PC-3 (cell line): Measurements from ENCODE around the gene DCLRE1C. TPM values are rescaled to one million over a fixed set of nuclear protein-coding genes. Genes with fewer than 3 reads are reported as not detected.
"Not testable (repeated sequence)": the region's sequence is repeated elsewhere in the genome, so short reads cannot be mapped to it uniquely, and the experiment has no call there.

ENCODE experiments used
- ATAC-seq: fragments of 200-7000 bp; cut with Tn5 transposase; 2 replicates; pipeline ENCODE4 v1.9.1; 2020; ENCODE audit warnings: mild to moderate bottlenecking, moderate library complexity
- BruUV-seq: library from RNA; stranded (reverse); fragments of 400-500 nt; replicated peaks from 2 replicates; lab custom pipeline; 2021; lab: Mats Ljungman, UMichigan
- CTCF ChIA-PET: fragments of 300-600 bp; sonication (Branson Sonifier 250); formaldehyde crosslinking; loops from one replicate; lab custom pipeline; 2022; ENCODE audit warnings: antibody characterized with exemption; lab: Charles Lee
- POLR2A ChIA-PET: fragments of 300-600 bp; sonication (Branson Sonifier 250); formaldehyde crosslinking; loops from one replicate; lab custom pipeline; 2022; ENCODE audit warnings: antibody characterized with exemption; ENCODE audit not compliant: unreplicated experiment; lab: Charles Lee
- DNase-seq: peaks from one replicate; pipeline ENCODE4 v3.0.0-alpha.2; 2015
- H2AFZ ChIP-seq: fragments of 300-600 bp; sonication (generic); 2 replicates; pipeline ENCODE4 v1.6.0; 2016; ENCODE audit warnings: antibody characterized with exemption, low read length
- H3F3A ChIP-seq: fragments of 300-600 bp; sonication (generic); one replicate; pipeline ENCODE4 v1.6.0; 2017; ENCODE audit warnings: antibody characterized with exemption, low read length, control low read depth, mild to moderate bottlenecking; ENCODE audit not compliant: unreplicated experiment
- H3K27ac ChIP-seq: fragments of 300-600 bp; sonication (generic); 2 replicates; pipeline ENCODE4 v1.5.1; 2016; ENCODE audit warnings: mild to moderate bottlenecking, low read length
- H3K27me3 ChIP-seq: fragments of 300-600 bp; sonication (generic); 2 replicates; pipeline ENCODE4 v1.6.1; 2016; ENCODE audit warnings: low read length, mixed read lengths
- H3K36me3 ChIP-seq: fragments of 300-600 bp; sonication (generic); 2 replicates; pipeline ENCODE4 v1.6.1; 2016; ENCODE audit warnings: low read depth, mixed run types, low read length, mixed read lengths
- H3K4me1 ChIP-seq: fragments of 300-600 bp; sonication (generic); 2 replicates; pipeline ENCODE4 v1.5.1; 2016; ENCODE audit warnings: low read length; ENCODE audit not compliant: insufficient read depth
- H3K4me2 ChIP-seq: fragments of 300-600 bp; sonication (generic); 2 replicates; pipeline ENCODE4 v1.6.0; 2016; ENCODE audit warnings: low read length
- H3K4me3 ChIP-seq: fragments of 300-600 bp; sonication (generic); 2 replicates; pipeline ENCODE4 v1.5.1; 2016; ENCODE audit warnings: mild to moderate bottlenecking, low read length, mixed read lengths
- H3K79me2 ChIP-seq: fragments of 300-600 bp; sonication (generic); 2 replicates; pipeline ENCODE4 v1.6.1; 2017; ENCODE audit warnings: low read length, mixed read lengths
- H3K9ac ChIP-seq: fragments of 300-600 bp; sonication (generic); 2 replicates; pipeline ENCODE4 v1.6.0; 2016; ENCODE audit warnings: mild to moderate bottlenecking, low read length
- H3K9me2 ChIP-seq: fragments of 300-600 bp; sonication (generic); replicated peaks from 2 replicates; pipeline ENCODE4 v1.6.1; 2016; ENCODE audit warnings: mixed run types, low read length, mixed read lengths
- H3K9me3 ChIP-seq: fragments of 300-600 bp; sonication (generic); 2 replicates; pipeline ENCODE4 v1.6.1; 2016; ENCODE audit warnings: low read length, mixed read lengths
- H4K20me1 ChIP-seq: fragments of 300-600 bp; sonication (generic); 2 replicates; pipeline ENCODE4 v1.6.1; 2016; ENCODE audit warnings: low read length, mixed read lengths
- EZH2 ChIP-seq: fragments of 300-600 bp; sonication (generic); IDR thresholded peaks from one replicate; pipeline ENCODE4 v1.6.1; 2017; ENCODE audit warnings: antibody characterized with exemption, mild to moderate bottlenecking, low read length; ENCODE audit not compliant: unreplicated experiment
- EZH2phosphoT487 ChIP-seq: fragments of 300-600 bp; sonication (generic); IDR thresholded peaks from 2 replicates; pipeline ENCODE4 v1.6.1; 2018; ENCODE audit warnings: mild to moderate bottlenecking, antibody characterized with exemption, low read length, borderline replicate concordance
- intact Hi-C: fragments of 100-400 bp; cut with micrococcal nuclease; formaldehyde crosslinking; loops from 2 replicates; pipeline ENCODE4 v1.9.0; 2023
- total RNA-seq: library from RNA; depleted of rRNA; stranded (reverse); fragments of >200 nt; gene quantifications from 2 replicates; pipeline ENCODE4 v1.2.3, GENCODE V29; 2014
- TF ChIP-seq, protein P1 (sequence below): fragments of 300-600 bp; sonication (generic); conservative IDR thresholded peaks from 2 replicates; pipeline ENCODE4 v1.5.1; 2017; ENCODE audit warnings: antibody characterized with exemption, low read depth, mild to moderate bottlenecking, low read length

The DCLRE1C gene
- total RNA-seq, 1 experiment from 2014 or later = 9.8 TPM

- intact Hi-C loops = loop anchor here (10.0 kb wide), 1 partner anchor 781 kb away; no protein-coding TSS in a partner anchor
Measured at GRCh38 chr10:14975672-14976273, 21.9 kb upstream of the DCLRE1C start.

DNA sequence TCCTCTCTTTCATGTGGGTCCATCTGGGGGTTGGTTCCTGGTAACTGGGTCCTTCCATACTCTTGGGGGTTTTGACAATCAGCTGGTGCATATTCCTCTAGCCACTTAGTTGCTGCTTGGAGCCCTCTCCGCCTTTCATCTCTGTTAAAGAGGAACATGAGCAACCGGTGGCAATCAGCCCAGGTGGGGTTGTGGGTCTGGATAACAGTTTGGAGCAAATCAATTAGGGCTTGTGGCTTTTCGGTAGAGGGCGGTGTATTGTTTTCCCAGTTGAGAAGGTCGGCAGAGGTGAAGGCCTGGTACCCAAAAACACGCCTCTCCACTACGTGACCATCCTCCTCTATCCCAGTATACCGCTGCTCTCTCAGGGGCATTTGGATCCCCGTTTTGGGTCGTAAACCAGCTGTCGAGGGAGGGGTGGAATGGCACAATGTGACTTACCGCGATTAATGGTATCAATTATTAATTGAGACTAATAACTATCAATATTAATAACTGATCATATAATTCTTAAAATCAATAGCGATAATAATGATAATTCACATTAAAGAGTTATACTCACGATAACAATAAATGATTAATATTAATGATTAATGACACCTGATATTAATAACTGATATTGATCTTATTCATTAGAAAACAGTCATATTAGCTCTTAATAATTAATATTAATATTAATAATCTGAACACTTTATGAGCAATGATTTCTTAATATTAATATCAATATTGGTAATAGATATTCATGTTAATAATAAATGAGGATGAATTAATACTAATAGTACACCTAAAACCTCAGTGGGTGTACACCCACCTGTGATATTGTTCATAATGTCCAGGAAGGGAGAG, 20.5 kb upstream of the DCLRE1C start:
- H3K9me2 ChIP-seq, H2AFZ ChIP-seq, H3K27ac ChIP-seq, ATAC-seq, CTCF ChIA-PET, H3K79me2 ChIP-seq, DNase-seq, H3K4me3 ChIP-seq, H3K27me3 ChIP-seq, H3K4me2 ChIP-seq, H3K36me3 ChIP-seq, H3K9ac ChIP-seq, H3F3A ChIP-seq, BruUV-seq, H4K20me1 ChIP-seq, H3K4me1 ChIP-seq, H3K9me3 ChIP-seq, POLR2A ChIA-PET: not testable (repeated sequence)
- intact Hi-C loops = loop anchor here (10.0 kb wide), 1 partner anchor 780 kb away; no protein-coding TSS in a partner anchor

More at GRCh38 chr10:14975672-14976273, 21.9 kb upstream of the DCLRE1C start:
- Histone ChIP-seq H3K9me2 (no peaks in the 10 kb centered on the region), H3K79me2 (no peaks in the 10 kb centered on the region), H3K4me2 (no peak overlapping the region), H3K36me3 (no peaks in the 10 kb centered on the region), H2AFZ (no peak overlapping the region), H3K4me1 (no peaks in the 10 kb centered on the region), H4K20me1 (no peaks in the 10 kb centered on the region), H3K9me3 (no peaks in the 10 kb centered on the region), H3K4me3 (no peak overlapping the region), H3K9ac (no peak overlapping the region), H3K27me3 (no peaks in the 10 kb centered on the region), H3K27ac (no peak overlapping the region), H3F3A (no peaks in the 10 kb centered on the region)
- POLR2A ChIA-PET = no interaction called here
- ATAC-seq = no peak
- no peak for DNase-seq
- no peak for TF ChIP-seq EZH2
- TF ChIP-seq EZH2phosphoT487 = no peak
- TF ChIP-seq, protein P1, sequence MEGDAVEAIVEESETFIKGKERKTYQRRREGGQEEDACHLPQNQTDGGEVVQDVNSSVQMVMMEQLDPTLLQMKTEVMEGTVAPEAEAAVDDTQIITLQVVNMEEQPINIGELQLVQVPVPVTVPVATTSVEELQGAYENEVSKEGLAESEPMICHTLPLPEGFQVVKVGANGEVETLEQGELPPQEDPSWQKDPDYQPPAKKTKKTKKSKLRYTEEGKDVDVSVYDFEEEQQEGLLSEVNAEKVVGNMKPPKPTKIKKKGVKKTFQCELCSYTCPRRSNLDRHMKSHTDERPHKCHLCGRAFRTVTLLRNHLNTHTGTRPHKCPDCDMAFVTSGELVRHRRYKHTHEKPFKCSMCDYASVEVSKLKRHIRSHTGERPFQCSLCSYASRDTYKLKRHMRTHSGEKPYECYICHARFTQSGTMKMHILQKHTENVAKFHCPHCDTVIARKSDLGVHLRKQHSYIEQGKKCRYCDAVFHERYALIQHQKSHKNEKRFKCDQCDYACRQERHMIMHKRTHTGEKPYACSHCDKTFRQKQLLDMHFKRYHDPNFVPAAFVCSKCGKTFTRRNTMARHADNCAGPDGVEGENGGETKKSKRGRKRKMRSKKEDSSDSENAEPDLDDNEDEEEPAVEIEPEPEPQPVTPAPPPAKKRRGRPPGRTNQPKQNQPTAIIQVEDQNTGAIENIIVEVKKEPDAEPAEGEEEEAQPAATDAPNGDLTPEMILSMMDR = no peak
- no TSS peak for BruUV-seq
- CTCF ChIA-PET = no interaction called here

GRCh38 chr10:14971867-14972448, 18.1 kb upstream of the DCLRE1C start:
- Histone ChIP-seq H3K9ac (no peak overlapping the region), H3K4me3 (no peak overlapping the region), H3K9me2 (no peaks in the 10 kb centered on the region), H3K36me3 (no peaks in the 10 kb centered on the region), H3K4me2 (no peak overlapping the region), H3K79me2 (no peaks in the 10 kb centered on the region), H4K20me1 (no peaks in the 10 kb centered on the region), H3K27ac (no peak overlapping the region), H3F3A (no peaks in the 10 kb centered on the region), H3K4me1 (no peaks in the 10 kb centered on the region), H3K27me3 (no peaks in the 10 kb centered on the region), H2AFZ (no peak overlapping the region), H3K9me3 (no peaks in the 10 kb centered on the region)
- intact Hi-C loops = loop anchor here (10.0 kb wide), 1 partner anchor 777 kb away; no protein-coding TSS in a partner anchor
- TF ChIP-seq EZH2phosphoT487 = no peak
- TF ChIP-seq, protein P1 = peak; percentile 50
- DNase-seq = peak; percentile 13
- POLR2A ChIA-PET = no interaction called here
- no TSS peak for BruUV-seq
- ATAC-seq = no peak
- CTCF ChIA-PET = interaction anchor here (0.7 kb wide), 1 partner anchor 19 kb away, joined by 5 read pairs; no protein-coding TSS in a partner anchor
